Smooth muscle cell (in vitro differentiated cells): ENCODE results near the gene NLRP8. TPM values are rescaled to one million over a fixed set of nuclear protein-coding genes. Genes with fewer than 3 reads are reported as not detected.
"Not testable (repeated sequence)": the region's sequence is repeated elsewhere in the genome, so short reads cannot be mapped to it uniquely, and the experiment has no call there.

ENCODE experiments used
- DNase-seq: peaks from one replicate; lab custom pipeline; 2025; ENCODE audit not compliant: unreplicated experiment; lab: John Stamatoyannopoulos, UW
- H2AFZ ChIP-seq: fragments of 200-600 bp; sonication (generic); 2 replicates; pipeline ENCODE4 v1.6.0; 2016; ENCODE audit warnings: antibody characterized with exemption, low read depth, mild to moderate bottlenecking
- H3F3A ChIP-seq: fragments of 200-600 bp; sonication (generic); 2 replicates; pipeline ENCODE4 v1.6.0; 2017; ENCODE audit warnings: antibody characterized with exemption, low read depth
- H3K27ac ChIP-seq: fragments of 200-600 bp; sonication (generic); 2 replicates; pipeline ENCODE4 v1.5.1; 2016; ENCODE audit warnings: low read depth, mild to moderate bottlenecking
- H3K27me3 ChIP-seq: fragments of 200-600 bp; sonication (generic); 2 replicates; pipeline ENCODE4 v1.6.1; 2016; ENCODE audit warnings: low read depth, mild to moderate bottlenecking
- H3K36me3 ChIP-seq: fragments of 200-600 bp; sonication (generic); 2 replicates; pipeline ENCODE4 v1.5.1; 2016; ENCODE audit warnings: low read depth
- H3K4me1 ChIP-seq: fragments of 200-600 bp; sonication (generic); 2 replicates; pipeline ENCODE4 v1.5.1; 2016; ENCODE audit warnings: low read depth
- H3K4me2 ChIP-seq: fragments of 200-600 bp; sonication (generic); 2 replicates; pipeline ENCODE4 v1.6.0; 2016; ENCODE audit warnings: mild to moderate bottlenecking
- H3K4me3 ChIP-seq: fragments of 200-600 bp; sonication (generic); 2 replicates; pipeline ENCODE4 v1.5.1; 2016; ENCODE audit warnings: mild to moderate bottlenecking
- H3K79me2 ChIP-seq: fragments of 200-600 bp; sonication (generic); 2 replicates; pipeline ENCODE4 v1.6.0; 2016; ENCODE audit warnings: low read depth, mild to moderate bottlenecking
- H3K9ac ChIP-seq: fragments of 200-600 bp; sonication (generic); 2 replicates; pipeline ENCODE4 v1.6.0; 2016; ENCODE audit warnings: low read depth
- H3K9me3 ChIP-seq: fragments of 200-600 bp; sonication (generic); replicated peaks from 2 replicates; pipeline ENCODE4 v1.5.1; 2016; ENCODE audit warnings: low read depth
- H4K20me1 ChIP-seq: fragments of 200-600 bp; sonication (generic); 2 replicates; pipeline ENCODE4 v1.6.0; 2016; ENCODE audit warnings: low read depth
- CTCF ChIP-seq: fragments of 200-600 bp; sonication (generic); IDR thresholded peaks from 2 replicates; pipeline ENCODE4 v1.5.1; 2017; ENCODE audit warnings: borderline replicate concordance, mild to moderate bottlenecking, antibody characterized with exemption; ENCODE audit not compliant: insufficient read depth, poor library complexity, severe bottlenecking
- WGBS: methylation state at CpG from one replicate; pipeline ENCODE4 v1.1.7; 2016; ENCODE audit warnings: low lambda C conversion rate; 5-methylcytosine and 5-hydroxymethylcytosine counted together
- polyA plus RNA-seq: library from polyadenylated mRNA; unstranded; fragments of >200 nt; fragmentation: Nextera tagmentation; extraction: Ambion mirVana; gene quantifications from 2 replicates; pipeline ENCODE4 v1.2.1, GENCODE V29; 2016
- total RNA-seq: library from RNA; depleted of rRNA; stranded (reverse); fragments of >200 nt; gene quantifications from 2 replicates; pipeline ENCODE4 v1.2.3, GENCODE V29; 2014

Gene NLRP8
- total and polyA plus RNA-seq, 2 experiments from 2014 or later: not detected

- no peak for DNase-seq
- Histone ChIP-seq H3K9ac (no peak overlapping the region), H3K79me2 (no peaks in the 10 kb centered on the region), H3K36me3 (no peaks in the 10 kb centered on the region), H2AFZ (no peak overlapping the region), H3K4me1 (no peaks in the 10 kb centered on the region), H3K27me3 (no peaks in the 10 kb centered on the region), H4K20me1 (no peaks in the 10 kb centered on the region), H3K27ac (no peak overlapping the region), H3K4me2 (no peak overlapping the region), H3K4me3 (no peak overlapping the region), H3F3A (no peaks in the 10 kb centered on the region), H3K9me3 (peaks cover 2% of the 10 kb centered on the region)
- TF ChIP-seq CTCF: no peak
- WGBS: 86% methylated on average over 11 of the region's 11 CpGs
These were observed 7.3 kb upstream of the NLRP8 start for GRCh38 chr19:55940306-55940705.

- not testable (repeated sequence) for H3K4me2 ChIP-seq, H2AFZ ChIP-seq, H3K4me3 ChIP-seq, H3K36me3 ChIP-seq, H3K27ac ChIP-seq, DNase-seq, H4K20me1 ChIP-seq, H3K9ac ChIP-seq, H3K27me3 ChIP-seq, H3K4me1 ChIP-seq, H3K79me2 ChIP-seq, H3F3A ChIP-seq
- H3K9me3 ChIP-seq: peaks cover 17% of the 10 kb centered on the region
- 83% methylated on average over 19 of the region's 19 CpGs for WGBS
These were observed 2.9 kb downstream of the NLRP8 start for GRCh38 chr19:55950566-55950965.

- 90% methylated on average over 7 of the region's 7 CpGs for WGBS
- Histone ChIP-seq H3K4me2 (no peak overlapping the region), H3F3A (no peaks in the 10 kb centered on the region), H3K9ac (no peak overlapping the region), H3K27ac (no peak overlapping the region), H3K27me3 (no peaks in the 10 kb centered on the region), H3K4me1 (no peaks in the 10 kb centered on the region), H3K4me3 (no peak overlapping the region), H3K36me3 (no peaks in the 10 kb centered on the region), H3K79me2 (no peaks in the 10 kb centered on the region), H2AFZ (no peak overlapping the region), H4K20me1 (no peaks in the 10 kb centered on the region), H3K9me3 (peaks cover 17% of the 10 kb centered on the region)
- no peak for TF ChIP-seq CTCF
- no peak for DNase-seq
These were observed 8.8 kb downstream of the NLRP8 start for GRCh38 chr19:55956431-55956830.

- Histone ChIP-seq H2AFZ (no peak overlapping the region), H3K27ac (no peak overlapping the region), H3K9ac (no peak overlapping the region), H3K4me1 (no peaks in the 10 kb centered on the region), H3K4me2 (no peak overlapping the region), H3K9me3 (peaks cover 13% of the 10 kb centered on the region), H3K4me3 (no peak overlapping the region), H4K20me1 (no peaks in the 10 kb centered on the region), H3K27me3 (no peaks in the 10 kb centered on the region), H3K79me2 (no peaks in the 10 kb centered on the region), H3K36me3 (no peaks in the 10 kb centered on the region), H3F3A (no peaks in the 10 kb centered on the region)
- TF ChIP-seq CTCF: no peak
- 63% methylated on average over 4 of the region's 4 CpGs for WGBS
- no peak for DNase-seq
These were observed 10.7 kb downstream of the NLRP8 start for GRCh38 chr19:55958356-55958755.
